H9 (cell line): ENCODE measurements around the gene SOCS7. TPM values are rescaled to one million over a fixed set of nuclear protein-coding genes. Genes with fewer than 3 reads are reported as not detected.

Source experiments
- DNase-seq: peaks from one replicate; pipeline ENCODE4 v3.0.0-alpha.2; 2017
- H2AFZ ChIP-seq: one replicate; pipeline ENCODE4 v1.6.1; 2013; ENCODE audit warnings: mild to moderate bottlenecking, low read length, control low read depth, moderate library complexity
- H2AK5ac ChIP-seq: 2 replicates; pipeline ENCODE4 v1.6.1; 2013; ENCODE audit warnings: low read length, control low read depth, mixed read lengths; ENCODE audit not compliant: insufficient read length
- H2BK120ac ChIP-seq: one replicate; pipeline ENCODE4 v1.6.1; 2013; ENCODE audit warnings: low read depth, mild to moderate bottlenecking, low read length, control low read depth, inconsistent platforms; ENCODE audit not compliant: poor library complexity, severe bottlenecking
- H2BK12ac ChIP-seq: 2 replicates; pipeline ENCODE4 v1.6.1; 2013; ENCODE audit warnings: low read length, control low read depth, mixed read lengths, low read depth; ENCODE audit not compliant: insufficient read length
- H2BK15ac ChIP-seq: 2 replicates; pipeline ENCODE4 v1.6.1; 2013; ENCODE audit warnings: low read depth, low read length, control low read depth
- H2BK20ac ChIP-seq: one replicate; pipeline ENCODE4 v1.6.1; 2013; ENCODE audit warnings: low read depth, mild to moderate bottlenecking, low read length, control low read depth, inconsistent platforms; ENCODE audit not compliant: poor library complexity, severe bottlenecking
- H2BK5ac ChIP-seq: 2 replicates; pipeline ENCODE4 v1.6.1; 2013; ENCODE audit warnings: low read length, control low read depth, mixed read lengths; ENCODE audit not compliant: insufficient read length
- H3K14ac ChIP-seq: 2 replicates; pipeline ENCODE4 v1.6.1; 2013; ENCODE audit warnings: low read length, control low read depth; ENCODE audit not compliant: insufficient read depth
- H3K18ac ChIP-seq: 2 replicates; pipeline ENCODE4 v1.6.1; 2013; ENCODE audit warnings: low read depth, mild to moderate bottlenecking, mixed read lengths, low read length, control low read depth; ENCODE audit not compliant: insufficient read length
- H3K23ac ChIP-seq: 2 replicates; pipeline ENCODE4 v1.6.1; 2013; ENCODE audit warnings: low read length, control low read depth, mixed read lengths, low read depth; ENCODE audit not compliant: insufficient read length
- H3K23me2 ChIP-seq: 2 replicates; pipeline ENCODE4 v1.6.1; 2013; ENCODE audit warnings: low read depth, mild to moderate bottlenecking, mixed read lengths, low read length, control low read depth; ENCODE audit not compliant: insufficient read length, poor library complexity, severe bottlenecking
- H3K27ac ChIP-seq: 2 replicates; pipeline ENCODE4 v1.5.1; 2013; ENCODE audit warnings: low read length, control low read depth, mixed read lengths, low read depth; ENCODE audit not compliant: insufficient read length
- H3K27me3 ChIP-seq: 2 replicates; pipeline ENCODE4 v1.6.1; 2013; ENCODE audit warnings: low read length, control low read depth, inconsistent platforms; ENCODE audit not compliant: insufficient read depth
- H3K4ac ChIP-seq: 2 replicates; pipeline ENCODE4 v1.6.1; 2013; ENCODE audit warnings: low read depth, mild to moderate bottlenecking, control low read depth, inconsistent platforms, low read length, moderate library complexity
- H3K4me1 ChIP-seq: 2 replicates; pipeline ENCODE4 v1.6.1; 2013; ENCODE audit warnings: low read length, control low read depth, inconsistent platforms; ENCODE audit not compliant: insufficient read depth
- H3K4me2 ChIP-seq: 2 replicates; pipeline ENCODE4 v1.6.1; 2013; ENCODE audit warnings: low read length, control low read depth, mixed read lengths; ENCODE audit not compliant: insufficient read length, insufficient read depth
- H3K56ac ChIP-seq: 2 replicates; pipeline ENCODE4 v1.6.1; 2013; ENCODE audit warnings: low read depth, mild to moderate bottlenecking, mixed read lengths, low read length, control low read depth; ENCODE audit not compliant: insufficient read length
- H3K79me1 ChIP-seq: 2 replicates; pipeline ENCODE4 v1.6.1; 2013; ENCODE audit warnings: low read depth, mild to moderate bottlenecking, moderate library complexity, low read length, control low read depth, inconsistent platforms; ENCODE audit not compliant: insufficient read depth, poor library complexity, severe bottlenecking
- H3K79me2 ChIP-seq: 2 replicates; pipeline ENCODE4 v1.6.1; 2013; ENCODE audit warnings: low read length, control low read depth, inconsistent platforms; ENCODE audit not compliant: insufficient read depth
- H3K9ac ChIP-seq: 2 replicates; pipeline ENCODE4 v1.6.1; 2013; ENCODE audit warnings: low read length, control low read depth, mixed read lengths; ENCODE audit not compliant: insufficient read length; ENCODE audit errors: extremely low read depth
- H3K9me3 ChIP-seq: one replicate; pipeline ENCODE4 v1.6.1; 2013; ENCODE audit warnings: low read depth, low read length, inconsistent platforms; ENCODE audit not compliant: control insufficient read depth
- H3T11ph ChIP-seq: one replicate; pipeline ENCODE4 v1.6.1; 2013; ENCODE audit warnings: mild to moderate bottlenecking, low read length, control low read depth, inconsistent platforms
- H4K20me1 ChIP-seq: one replicate; pipeline ENCODE4 v1.6.1; 2013; ENCODE audit not compliant: control insufficient read depth, insufficient read length, insufficient read depth
- H4K5ac ChIP-seq: 2 replicates; pipeline ENCODE4 v1.6.1; 2013; ENCODE audit warnings: low read depth, mild to moderate bottlenecking, mixed read lengths, low read length, control low read depth; ENCODE audit not compliant: insufficient read length
- H4K8ac ChIP-seq: replicated peaks from 2 replicates; pipeline ENCODE4 v1.6.1; 2013; ENCODE audit warnings: low read length, control low read depth, mixed read lengths, low read depth; ENCODE audit not compliant: insufficient read length
- H4K91ac ChIP-seq: 2 replicates; pipeline ENCODE4 v1.6.1; 2013; ENCODE audit warnings: low read depth, mild to moderate bottlenecking, moderate library complexity, mixed read lengths, low read length, control low read depth; ENCODE audit not compliant: insufficient read length
- H3K27ac Mint-ChIP-seq, 3 experiments: 2 replicates in 2 of 3; 3 replicates in 1 of 3; pipeline ENCODE4 v1.8.0; 2020 to 2021; ENCODE audit warnings: mixed read lengths in 3 of 3, mild to moderate bottlenecking in 1 of 3, moderate library complexity in 1 of 3
- H3K27me3 Mint-ChIP-seq: 2 replicates; pipeline ENCODE4 v1.8.0; 2021; ENCODE audit warnings: low read depth, mild to moderate bottlenecking, moderate library complexity, mixed read lengths
- H3K36me3 Mint-ChIP-seq, 3 experiments: 2 replicates in 2 of 3; 3 replicates in 1 of 3; pipeline ENCODE4 v1.8.0; 2020 to 2021; ENCODE audit warnings: low read depth in 3 of 3, mixed read lengths in 3 of 3; ENCODE audit not compliant: insufficient read depth in 1 of 3
- H3K4me1 Mint-ChIP-seq, 2 experiments: 2 replicates each; pipeline ENCODE4 v1.8.0; 2020; ENCODE audit warnings: mixed read lengths in 2 of 2
- H3K4me3 Mint-ChIP-seq, 2 experiments: 2 replicates in 1 of 2; 3 replicates in 1 of 2; pipeline ENCODE4 v1.8.0; 2020 to 2021; ENCODE audit warnings: mild to moderate bottlenecking in 2 of 2, mixed read lengths in 2 of 2, moderate library complexity in 1 of 2
- H3K9me3 Mint-ChIP-seq, 2 experiments: 2 replicates in 1 of 2; 3 replicates in 1 of 2; pipeline ENCODE4 v1.8.0; 2020; ENCODE audit warnings: mild to moderate bottlenecking in 2 of 2, mixed read lengths in 2 of 2, moderate library complexity in 1 of 2
- WGBS: extraction: QIAGEN DNeasy Blood & Tissue Kit; methylation state at CpG from one replicate; pipeline ENCODE4 v1.1.7; 2013; ENCODE audit warnings: missing lambda C conversion rate, low lambda C conversion rate, mixed read lengths; ENCODE audit not compliant: insufficient read length; ENCODE audit errors: extremely low coverage; 5-methylcytosine and 5-hydroxymethylcytosine counted together
- total RNA-seq: library from RNA; stranded (reverse); gene quantifications from 2 replicates; pipeline ENCODE4 v1.2.1, GENCODE V29; 2021
- TF ChIP-seq, protein P1 (sequence below): fragments of 200-600 bp; sonication (generic); conservative IDR thresholded peaks from 3 replicates; pipeline ENCODE4 v1.8.0; 2021; ENCODE audit warnings: antibody characterized with exemption, mild to moderate bottlenecking

Gene SOCS7
- total RNA-seq, 1 experiment from 2014 or later: 31.0 TPM

DNA sequence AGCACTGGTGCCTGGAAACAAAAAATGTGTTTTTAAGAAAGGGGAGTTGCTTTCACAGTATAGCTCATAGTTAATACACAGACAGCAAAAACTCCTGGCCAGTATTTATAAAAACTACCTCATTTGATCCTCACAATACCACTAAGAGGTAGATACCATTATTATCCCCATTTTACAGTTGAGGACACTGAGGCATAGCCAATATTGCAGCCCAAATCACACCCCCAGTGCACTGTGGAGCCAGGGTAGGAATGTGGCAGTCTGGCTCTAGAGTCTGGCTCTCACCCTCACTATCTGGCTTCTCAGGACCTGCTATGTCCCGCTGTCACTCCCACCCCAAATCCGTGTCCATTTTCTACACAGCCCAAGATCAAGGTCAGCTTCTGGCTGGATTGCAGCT is 79.2 kb downstream of the SOCS7 start:
- Mint-ChIP-seq H3K36me3 (peaks cover 0 to 4% (median 2%) of the 10 kb centered on the region in 3 experiments; a peak in 4 of 7 replicates), H3K27me3 (no peaks in the 10 kb centered on the region), H3K27ac (no peak overlapping the region; a peak in 1 of 7 replicates), H3K4me1 (peaks cover 51 to 57% of the 10 kb centered on the region in 2 experiments), H3K4me3 (no peak overlapping the region), H3K9me3 (no peaks in the 10 kb centered on the region)
- peaks cover 11% of the 10 kb centered on the region for H3K23me2 ChIP-seq
- H3K79me1 ChIP-seq: no peaks in the 10 kb centered on the region
- H3K27ac ChIP-seq: no peak overlapping the region
- no peak overlapping the region for H3K4ac ChIP-seq
- H2BK5ac ChIP-seq: no peak overlapping the region
- H3K18ac ChIP-seq: no peak overlapping the region
- no peak overlapping the region for H4K8ac ChIP-seq
- no peak overlapping the region for H3K14ac ChIP-seq
- no peak overlapping the region for H3K23ac ChIP-seq
- H4K5ac ChIP-seq: no peak overlapping the region
- no peak overlapping the region for H2AFZ ChIP-seq
- no peak overlapping the region for H3T11ph ChIP-seq
- H2BK120ac ChIP-seq: no peak overlapping the region
- H2BK20ac ChIP-seq: no peak overlapping the region
- no CpG with 5 or more reads among the region's 2 CpGs for WGBS
- H3K56ac ChIP-seq: no peak overlapping the region
- H3K9ac ChIP-seq: no peak overlapping the region
- H2BK12ac ChIP-seq: no peak overlapping the region
- H2AK5ac ChIP-seq: no peak overlapping the region
- H3K27me3 ChIP-seq: no peaks in the 10 kb centered on the region
- peaks cover 8% of the 10 kb centered on the region; the same call in 1 of the 2 replicates for H3K4me1 ChIP-seq
- no peak overlapping the region for H4K91ac ChIP-seq
- H4K20me1 ChIP-seq: no peaks in the 10 kb centered on the region
- peaks cover 27% of the 10 kb centered on the region; the same call in 1 of the 2 replicates for H3K79me2 ChIP-seq
- no peak overlapping the region for H3K4me2 ChIP-seq
- no peak for DNase-seq
- TF ChIP-seq, protein P1, sequence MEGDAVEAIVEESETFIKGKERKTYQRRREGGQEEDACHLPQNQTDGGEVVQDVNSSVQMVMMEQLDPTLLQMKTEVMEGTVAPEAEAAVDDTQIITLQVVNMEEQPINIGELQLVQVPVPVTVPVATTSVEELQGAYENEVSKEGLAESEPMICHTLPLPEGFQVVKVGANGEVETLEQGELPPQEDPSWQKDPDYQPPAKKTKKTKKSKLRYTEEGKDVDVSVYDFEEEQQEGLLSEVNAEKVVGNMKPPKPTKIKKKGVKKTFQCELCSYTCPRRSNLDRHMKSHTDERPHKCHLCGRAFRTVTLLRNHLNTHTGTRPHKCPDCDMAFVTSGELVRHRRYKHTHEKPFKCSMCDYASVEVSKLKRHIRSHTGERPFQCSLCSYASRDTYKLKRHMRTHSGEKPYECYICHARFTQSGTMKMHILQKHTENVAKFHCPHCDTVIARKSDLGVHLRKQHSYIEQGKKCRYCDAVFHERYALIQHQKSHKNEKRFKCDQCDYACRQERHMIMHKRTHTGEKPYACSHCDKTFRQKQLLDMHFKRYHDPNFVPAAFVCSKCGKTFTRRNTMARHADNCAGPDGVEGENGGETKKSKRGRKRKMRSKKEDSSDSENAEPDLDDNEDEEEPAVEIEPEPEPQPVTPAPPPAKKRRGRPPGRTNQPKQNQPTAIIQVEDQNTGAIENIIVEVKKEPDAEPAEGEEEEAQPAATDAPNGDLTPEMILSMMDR: no peak
- H3K9me3 ChIP-seq: no peaks in the 10 kb centered on the region
- no peak overlapping the region; the same call in 1 of the 2 replicates for H2BK15ac ChIP-seq
